22Rv1 (cell line): ENCODE data around the gene HAPLN1.

ENCODE experiments used
- CTCF ChIP-seq: fragments of 450-650 bp; IDR thresholded peaks from 2 replicates; pipeline ENCODE4 v1.5.1; 2017; ENCODE audit warnings: mild to moderate bottlenecking
- ZFX ChIP-seq: fragments of 450-650 bp; IDR thresholded peaks from 2 replicates; pipeline ENCODE4 v1.6.1; 2017; ENCODE audit warnings: antibody characterized with exemption, borderline replicate concordance

DNA sequence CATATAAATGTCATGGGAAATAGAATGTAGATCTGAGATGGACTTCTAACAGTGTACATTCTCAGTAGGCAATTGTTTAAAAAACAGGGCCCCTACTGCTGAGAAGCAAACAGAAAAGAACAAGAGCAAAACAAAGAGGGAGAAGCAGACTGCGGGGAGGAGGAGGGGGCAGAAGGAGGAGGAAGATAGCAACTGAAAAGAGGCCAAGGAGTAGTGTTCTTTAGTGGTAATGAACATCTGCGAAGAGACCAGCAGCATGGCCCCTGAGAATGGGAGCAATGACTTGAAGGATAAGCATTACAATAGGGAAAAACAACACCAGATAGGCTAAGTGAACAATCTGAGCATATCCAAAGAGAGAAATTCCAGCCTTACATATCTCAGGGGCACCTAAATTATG is 36.8 kb downstream of the HAPLN1 start:
- TF ChIP-seq CTCF (no peak), ZFX (no peak)
